8988T (cell line): ENCODE results near the gene SLC9A4.

Source experiments
- DNase-seq: peaks from one replicate; pipeline ENCODE4 v3.0.0; 2011

Gene SLC9A4

GRCh38 chr2:102460467-102460866, 12.6 kb upstream of the SLC9A4 start:
- DNase-seq: no peak

- no peak for DNase-seq
These were observed 11.8 kb upstream of the SLC9A4 start for GRCh38 chr2:102461188-102461587.

- DNase-seq: no peak
These were observed 9.9 kb upstream of the SLC9A4 start for GRCh38 chr2:102463160-102463559.

- DNase-seq: no peak
These were observed 2.9 kb upstream of the SLC9A4 start for GRCh38 chr2:102470168-102470567.

GRCh38 chr2:102473631-102474030, 605 bp downstream of the SLC9A4 start:
- no peak for DNase-seq

- DNase-seq: no peak
These were observed 1.8 kb downstream of the SLC9A4 start for GRCh38 chr2:102474785-102475184.

- DNase-seq: no peak
These were observed 5.9 kb downstream of the SLC9A4 start for GRCh38 chr2:102478686-102479470.

GRCh38 chr2:102480285-102481195, 7.5 kb downstream of the SLC9A4 start:
- DNase-seq: no peak

- no peak for DNase-seq
These were observed 8.9 kb downstream of the SLC9A4 start for GRCh38 chr2:102481931-102482330.

GRCh38 chr2:102483086-102483485, 10.1 kb downstream of the SLC9A4 start:
- no peak for DNase-seq

- DNase-seq: no peak
These were observed 11.5 kb downstream of the SLC9A4 start for GRCh38 chr2:102484310-102485061.

- DNase-seq: no peak
These were observed 12.2 kb downstream of the SLC9A4 start for GRCh38 chr2:102485147-102485785.

- no peak for DNase-seq
These were observed 14.1 kb downstream of the SLC9A4 start for GRCh38 chr2:102486941-102487702.

GRCh38 chr2:102487761-102488462, 14.9 kb downstream of the SLC9A4 start:
- DNase-seq: no peak

- DNase-seq: no peak
These were observed 16.6 kb downstream of the SLC9A4 start for GRCh38 chr2:102489646-102490045.

- DNase-seq: no peak
These were observed 19.0 kb downstream of the SLC9A4 start for GRCh38 chr2:102492006-102492405.

GRCh38 chr2:102494570-102494969, 21.5 kb downstream of the SLC9A4 start:
- no peak for DNase-seq

GRCh38 chr2:102498414-102498813, 25.4 kb downstream of the SLC9A4 start:
- no peak for DNase-seq

GRCh38 chr2:102499558-102499957, 26.5 kb downstream of the SLC9A4 start:
- DNase-seq: no peak

GRCh38 chr2:102502576-102502975, 29.6 kb downstream of the SLC9A4 start:
- DNase-seq: no peak

GRCh38 chr2:102504833-102505232, 31.8 kb downstream of the SLC9A4 start:
- DNase-seq: no peak
